ENCODE measurements around the gene RASSF8.

The RASSF8 gene

DNA sequence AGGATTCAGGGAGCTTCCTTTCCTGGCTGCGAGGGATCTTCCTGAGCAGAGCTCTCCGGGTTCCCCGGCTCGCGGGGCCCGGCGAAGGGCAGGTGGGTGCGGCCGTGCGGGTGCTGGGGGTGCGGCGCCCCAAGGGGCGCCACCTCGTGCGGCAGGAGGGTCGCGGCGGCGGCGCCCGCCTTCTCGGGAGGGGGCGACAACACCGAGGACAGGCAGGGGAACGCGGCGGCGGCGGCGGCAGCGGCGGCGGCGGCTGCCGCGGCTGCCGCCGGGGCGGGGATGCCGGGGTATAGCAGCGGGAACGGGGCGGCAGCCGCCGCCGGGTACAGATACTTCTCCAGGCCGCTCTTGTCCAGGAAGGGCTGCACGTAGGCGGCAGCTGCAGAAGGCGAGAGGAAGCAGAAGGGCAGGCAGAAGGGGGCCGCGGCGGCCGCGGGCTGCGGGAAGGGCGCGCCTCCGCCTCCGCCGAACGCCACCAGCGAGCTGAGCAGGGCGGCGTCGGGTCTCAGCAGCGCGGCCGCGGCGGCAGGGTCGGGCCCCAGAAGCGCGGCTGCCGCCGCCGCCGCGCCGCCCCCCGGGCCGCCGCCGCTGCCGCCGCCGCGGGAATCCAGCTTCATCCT lies 163.7 kb downstream of the RASSF8 start:
- H3K27ac ChIP-seq = peak overlapping the region; percentile 64
- CTCF ChIA-PET = interaction anchor here (0.6 to 1.7 kb wide), 7 partner anchors 25 to 723 kb away, joined by 3 to 6 read pairs (median 4); no protein-coding TSS in a partner anchor
- POLR2A ChIA-PET (ENCODE audit: low non-redundant PET) = interaction anchor here (0.5 to 0.7 kb wide), 2 partner anchors 153 to 264 kb away, joined by 3 to 4 read pairs; no protein-coding TSS in a partner anchor
- DNase-seq (ENCODE audit: low spot score) = no peak
- TF ChIP-seq, protein P1, sequence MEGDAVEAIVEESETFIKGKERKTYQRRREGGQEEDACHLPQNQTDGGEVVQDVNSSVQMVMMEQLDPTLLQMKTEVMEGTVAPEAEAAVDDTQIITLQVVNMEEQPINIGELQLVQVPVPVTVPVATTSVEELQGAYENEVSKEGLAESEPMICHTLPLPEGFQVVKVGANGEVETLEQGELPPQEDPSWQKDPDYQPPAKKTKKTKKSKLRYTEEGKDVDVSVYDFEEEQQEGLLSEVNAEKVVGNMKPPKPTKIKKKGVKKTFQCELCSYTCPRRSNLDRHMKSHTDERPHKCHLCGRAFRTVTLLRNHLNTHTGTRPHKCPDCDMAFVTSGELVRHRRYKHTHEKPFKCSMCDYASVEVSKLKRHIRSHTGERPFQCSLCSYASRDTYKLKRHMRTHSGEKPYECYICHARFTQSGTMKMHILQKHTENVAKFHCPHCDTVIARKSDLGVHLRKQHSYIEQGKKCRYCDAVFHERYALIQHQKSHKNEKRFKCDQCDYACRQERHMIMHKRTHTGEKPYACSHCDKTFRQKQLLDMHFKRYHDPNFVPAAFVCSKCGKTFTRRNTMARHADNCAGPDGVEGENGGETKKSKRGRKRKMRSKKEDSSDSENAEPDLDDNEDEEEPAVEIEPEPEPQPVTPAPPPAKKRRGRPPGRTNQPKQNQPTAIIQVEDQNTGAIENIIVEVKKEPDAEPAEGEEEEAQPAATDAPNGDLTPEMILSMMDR (conservative IDR thresholded peaks at IDR 0.05; ENCODE audit: low read depth) = no peak

- CTCF ChIA-PET = interaction anchor here (0.6 to 1.7 kb wide), 8 partner anchors 25 to 723 kb away, joined by 3 to 6 read pairs (median 4); no protein-coding TSS in a partner anchor
- DNase-seq (ENCODE audit: low spot score) = no peak
- H3K27ac ChIP-seq = peak overlapping the region; percentile 64
- POLR2A ChIA-PET (ENCODE audit: low non-redundant PET) = interaction anchor here (0.5 to 0.7 kb wide), 2 partner anchors 152 to 263 kb away, joined by 3 to 4 read pairs; no protein-coding TSS in a partner anchor
- TF ChIP-seq, protein P1 (conservative IDR thresholded peaks at IDR 0.05; ENCODE audit: low read depth) = peak; percentile 23; the same call in 1 of the 2 replicates
These were observed 164.4 kb downstream of the RASSF8 start for GRCh38 chr12:26122681-26123481.

DNA sequence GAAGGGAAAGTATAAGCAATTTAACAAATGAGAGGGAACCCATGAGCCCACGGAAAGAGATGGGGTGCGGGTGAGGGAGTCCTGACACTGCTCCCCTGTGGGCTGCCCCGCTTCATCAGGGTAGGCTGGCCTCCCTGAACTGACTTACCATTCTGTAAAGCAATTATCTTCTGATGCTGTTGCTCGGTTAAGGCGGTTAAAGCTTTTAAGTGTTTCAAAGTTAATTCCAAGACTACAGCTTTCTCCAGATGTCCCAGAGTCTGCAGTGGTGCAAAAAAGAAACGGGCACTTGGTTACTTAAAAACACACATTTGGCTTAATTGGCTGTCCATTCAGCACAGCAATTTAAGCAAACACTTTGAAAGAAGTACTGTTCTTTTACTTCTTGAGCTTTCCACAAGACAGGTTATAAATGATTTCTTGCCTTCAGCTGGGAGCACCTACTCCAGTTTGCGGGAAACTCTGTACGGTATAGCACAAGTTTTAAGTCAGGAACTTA lies 165.0 kb downstream of the RASSF8 start:
- TF ChIP-seq, protein P1 (conservative IDR thresholded peaks at IDR 0.05; ENCODE audit: low read depth) = no peak
- ChIA-PET POLR2A (ENCODE audit: low non-redundant PET) (no interaction called here), CTCF (interaction anchor here (0.6 to 0.8 kb wide), 3 partner anchors 195 to 491 kb away, joined by 3 to 5 read pairs (median 3); no protein-coding TSS in a partner anchor)
- H3K27ac ChIP-seq = peak overlapping the region; percentile 64
- no peak for DNase-seq (ENCODE audit: low spot score)

GRCh38 chr12:26124446-26125399 lies 166.2 kb downstream of the RASSF8 start, which contains the start of gene BHLHE41:
Gene BHLHE41 (minus strand): TSS chr12:26125037. CDS start chr12:26124779, 258 bp downstream.
- peak; percentile 18 for DNase-seq (ENCODE audit: low spot score)
- CTCF ChIA-PET = interaction anchor here (0.5 to 1.3 kb wide), 2 partner anchors 101 to 577 kb away, joined by 3 to 4 read pairs; no protein-coding TSS in a partner anchor
- POLR2A ChIA-PET (ENCODE audit: low non-redundant PET) = no interaction called here
- TF ChIP-seq, protein P1 (conservative IDR thresholded peaks at IDR 0.05; ENCODE audit: low read depth) = no peak
- H3K27ac ChIP-seq = peak within 1 kb of the TSS; percentile 93

DNA sequence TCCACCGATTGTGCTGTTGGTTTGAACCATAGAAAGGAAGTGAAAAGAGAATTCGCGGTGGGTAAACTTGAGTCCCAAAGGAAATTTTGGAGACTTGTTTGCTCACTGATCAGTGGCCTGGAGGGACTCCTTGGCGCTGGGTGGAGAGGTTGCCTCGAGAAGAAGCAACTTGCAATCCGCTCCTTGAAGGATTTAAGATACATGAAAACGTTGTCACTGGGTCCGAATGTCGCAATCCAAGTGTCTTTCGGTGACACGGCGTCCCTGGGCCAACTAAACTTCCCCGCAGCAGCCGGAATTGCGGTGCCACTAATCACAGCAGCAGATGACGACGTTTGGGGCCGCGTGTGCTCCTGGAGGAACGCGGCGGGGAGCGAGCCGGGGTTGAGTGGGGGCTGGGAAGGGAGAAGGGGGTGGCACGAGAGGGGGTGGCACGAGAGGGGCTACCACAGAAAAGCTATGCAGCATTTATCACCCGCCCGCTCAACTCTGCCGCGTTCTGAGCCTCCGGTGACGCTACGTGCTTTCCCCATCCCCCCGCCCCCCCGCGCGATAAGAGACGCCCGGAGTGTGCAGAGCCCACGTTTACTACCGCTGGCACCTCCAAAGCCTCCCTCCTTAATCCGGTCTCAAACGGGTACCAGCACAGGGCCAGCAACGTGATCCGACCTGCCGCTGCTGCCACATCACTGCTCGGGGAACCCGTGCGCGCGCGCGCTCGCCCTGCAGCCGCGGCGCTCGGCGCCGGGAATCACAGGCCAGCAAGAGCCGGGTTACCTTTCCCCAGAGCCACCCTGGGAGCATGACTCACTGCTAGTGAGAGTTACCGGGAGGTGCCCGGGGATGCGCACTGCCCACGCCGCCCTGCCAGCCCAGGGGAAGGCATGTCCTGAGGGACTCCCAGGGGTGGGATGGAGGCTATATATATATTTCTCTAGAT lies 167.2 kb downstream of the RASSF8 start:
- ChIA-PET POLR2A (ENCODE audit: low non-redundant PET) (no interaction called here), CTCF (interaction anchor here (0.5 to 1.3 kb wide), 2 partner anchors 101 to 576 kb away, joined by 3 to 4 read pairs; no protein-coding TSS in a partner anchor)
- DNase-seq (ENCODE audit: low spot score) = peak; percentile 84
- TF ChIP-seq, protein P1 (conservative IDR thresholded peaks at IDR 0.05; ENCODE audit: low read depth) = no peak
- H3K27ac ChIP-seq = peak overlapping the region; percentile 93

All from RWPE1 (cell line).